ENCODE results near the gene DUSP28. TPM values are rescaled to one million over a fixed set of nuclear protein-coding genes. Genes with fewer than 3 reads are reported as not detected.

DUSP28 gene
- total and polyA plus RNA-seq, 2 of the 13 experiments (the other 11 are each of a cell fraction or from before 2014, with no cell fraction given) = 5.2 to 8.6 TPM

GRCh38 chr2:240579771-240580614 lies 19.8 kb downstream of the DUSP28 start (continued):
- TF ChIP-seq MAFF (IDR thresholded peaks at IDR 0.05; ENCODE audit: low read depth, low read length) (0 out of 2 replicates have a peak, but pooled peaks have one; percentile 2), PPARG (CRISPR knock-in tag; conservative IDR thresholded peaks at IDR 0.05) (peak; percentile 82), ZMAT5 (CRISPR knock-in tag; IDR thresholded peaks at IDR 0.05; ENCODE audit: borderline replicate concordance, low read depth) (no peak), ZC3H13 (CRISPR knock-in tag; IDR thresholded peaks at IDR 0.05) (0 out of 2 replicates have a peak, but pooled peaks have one; percentile 42), ZNF580 (CRISPR knock-in tag; IDR thresholded peaks at IDR 0.05; ENCODE audit: borderline replicate concordance, low read depth) (peak; percentile 58; the same call in 1 of the 2 replicates), ASH2L (IDR thresholded peaks at IDR 0.05; ENCODE audit: insufficient read length, low read depth, low read length) (peak; percentile 77), ZNF724P (CRISPR knock-in tag; IDR thresholded peaks at IDR 0.05; ENCODE audit: borderline replicate concordance) (peak; percentile 78; the same call in 1 of the 2 replicates), ZNF317 (CRISPR knock-in tag; IDR thresholded peaks at IDR 0.05) (peak; percentile 73), TAF1 (CRISPR knock-in tag; IDR thresholded peaks at IDR 0.05) (no peak), ZBTB34 (CRISPR knock-in tag; IDR thresholded peaks at IDR 0.05) (no peak), NFKBIZ (CRISPR knock-in tag; IDR thresholded peaks at IDR 0.05) (0 out of 2 replicates have a peak, but pooled peaks have one; percentile 20), LBX2 (CRISPR knock-in tag; IDR thresholded peaks at IDR 0.05; ENCODE audit: borderline replicate concordance) (no peak), HMGXB4 (CRISPR knock-in tag; IDR thresholded peaks at IDR 0.05; ENCODE audit: borderline replicate concordance in 1 of 2, low read depth in 1 of 2) (peak; percentile 36 to 94; a peak in 3 of 4 replicates), XRCC5 (optimal IDR thresholded peaks at IDR 0.05; ENCODE audit: low read length) (peak; percentile 80), ZNF205 (CRISPR knock-in tag; IDR thresholded peaks at IDR 0.05) (no peak; the same call in 1 of the 2 replicates), THRA (CRISPR knock-in tag; IDR thresholded peaks at IDR 0.05; ENCODE audit: borderline replicate concordance) (0 out of 2 replicates have a peak, but pooled peaks have one; percentile 53), NCOA1 (CRISPR knock-in tag; IDR thresholded peaks at IDR 0.05) (0 out of 2 replicates have a peak, but pooled peaks have one; percentile 41), FOXP4 (CRISPR knock-in tag; IDR thresholded peaks at IDR 0.05) (peak; percentile 61), ARHGAP35 (CRISPR knock-in tag; IDR thresholded peaks at IDR 0.05; ENCODE audit: borderline replicate concordance) (peak; percentile 79; the same call in 1 of the 2 replicates)
